H1 (cell line): Measurements from ENCODE around the gene WDR38.

Experiments used
- RAD21 ChIP-seq, 2 experiments: IDR thresholded peaks in 1 of 2; conservative IDR thresholded peaks in 1 of 2; 2 replicates each; pipeline ENCODE4 v1.6.1; 2011; ENCODE audit warnings: low read depth in 2 of 2, low read length in 2 of 2, improper control_type of control experiment in 1 of 2, inconsistent platforms in 1 of 2, mild to moderate bottlenecking in 1 of 2, moderate library complexity in 1 of 2
- RXRA ChIP-seq: IDR thresholded peaks from 2 replicates; pipeline ENCODE4 v1.6.1; 2011; ENCODE audit warnings: low read depth, mild to moderate bottlenecking, low read length, moderate library complexity; ENCODE audit not compliant: insufficient read depth
- USF2 ChIP-seq: IDR thresholded peaks from 2 replicates; pipeline ENCODE4 v1.6.1; 2011; ENCODE audit warnings: low read length, improper control_type of control experiment
- TF ChIP-seq, protein P1 (sequence below): IDR thresholded peaks from 2 replicates; pipeline ENCODE4 v1.6.1; 2011; ENCODE audit warnings: low read depth, mild to moderate bottlenecking, low read length; ENCODE audit not compliant: insufficient read depth

DNA sequence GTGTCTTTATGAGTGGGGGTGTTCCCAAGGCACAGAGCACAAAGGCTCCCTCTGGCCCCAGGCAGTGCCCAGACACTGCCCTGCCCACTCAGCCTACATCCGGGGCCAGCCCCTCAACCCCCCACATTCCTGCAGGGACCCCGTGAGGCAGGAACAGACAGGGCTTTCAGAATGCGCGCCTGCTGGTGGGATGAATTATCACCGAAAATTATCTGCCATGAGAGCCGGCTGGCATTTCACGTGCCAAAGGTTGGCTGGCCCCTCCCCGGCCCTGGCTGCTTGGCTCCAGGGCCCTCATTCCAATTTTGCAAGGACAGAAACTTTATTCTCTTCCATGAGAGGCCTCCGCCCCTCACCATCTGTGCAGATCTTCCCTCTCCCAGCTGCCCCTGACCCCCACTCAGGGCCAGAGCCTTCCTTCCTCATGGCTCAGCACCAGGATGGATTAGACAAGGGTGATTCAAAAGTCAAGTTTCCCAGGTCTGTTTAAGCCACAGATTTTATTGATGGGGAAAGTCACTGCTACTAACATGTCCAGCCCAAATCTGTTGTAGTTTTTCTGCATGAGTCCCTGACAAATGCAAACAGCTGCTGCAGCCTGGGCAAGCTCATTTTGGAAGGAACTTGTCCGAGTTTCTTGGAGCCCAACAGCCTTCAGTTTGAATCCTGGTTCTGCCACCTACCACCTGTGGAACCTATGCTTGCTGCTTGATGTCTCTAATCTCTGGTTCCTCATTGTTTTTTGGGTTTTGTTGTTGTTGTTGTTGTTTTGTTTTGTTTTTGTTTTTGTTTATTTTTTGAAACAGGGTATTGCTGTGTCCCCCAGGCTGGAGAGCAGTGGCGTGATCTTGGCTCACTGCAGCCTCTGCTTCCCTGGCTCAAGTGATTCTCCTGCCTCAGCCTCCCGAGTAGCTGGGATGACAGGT lies 32.3 kb upstream of the WDR38 start:
- TF ChIP-seq RAD21 (IDR thresholded peaks at IDR 0.05 in 1 of 2, conservative IDR thresholded peaks at IDR 0.05 in 1 of 2; ENCODE audit: low read depth in 2 of 2, low read length in 2 of 2) = no peak
- no peak for TF ChIP-seq USF2
- no peak for TF ChIP-seq RXRA
- TF ChIP-seq, protein P1, sequence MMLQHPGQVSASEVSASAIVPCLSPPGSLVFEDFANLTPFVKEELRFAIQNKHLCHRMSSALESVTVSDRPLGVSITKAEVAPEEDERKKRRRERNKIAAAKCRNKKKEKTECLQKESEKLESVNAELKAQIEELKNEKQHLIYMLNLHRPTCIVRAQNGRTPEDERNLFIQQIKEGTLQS = no peak
